Kidney capillary endothelial cell (primary cell): ENCODE measurements around the gene ZNF484.
"Not testable (repeated sequence)": the region's sequence is repeated elsewhere in the genome, so short reads cannot be mapped to it uniquely, and the experiment has no call there.

Experiments used
- DNase-seq: peaks from one replicate; pipeline ENCODE4 v3.0.0-alpha.2; 2018; ENCODE audit warnings: low spot score

The ZNF484 gene

GRCh38 chr9:92877531-92878430, at the start of gene ZNF484:
ZNF484 (minus strand) TSS chr9:92878038; CDS start chr9:92875029, 3,009 bp downstream.
- DNase-seq = peak; percentile 98

- no peak for DNase-seq
Measured at GRCh38 chr9:92920437-92920836, 42.6 kb upstream of the ZNF484 start.

- no peak for DNase-seq
Measured at GRCh38 chr9:92917176-92917800, 39.5 kb upstream of the ZNF484 start.

DNA sequence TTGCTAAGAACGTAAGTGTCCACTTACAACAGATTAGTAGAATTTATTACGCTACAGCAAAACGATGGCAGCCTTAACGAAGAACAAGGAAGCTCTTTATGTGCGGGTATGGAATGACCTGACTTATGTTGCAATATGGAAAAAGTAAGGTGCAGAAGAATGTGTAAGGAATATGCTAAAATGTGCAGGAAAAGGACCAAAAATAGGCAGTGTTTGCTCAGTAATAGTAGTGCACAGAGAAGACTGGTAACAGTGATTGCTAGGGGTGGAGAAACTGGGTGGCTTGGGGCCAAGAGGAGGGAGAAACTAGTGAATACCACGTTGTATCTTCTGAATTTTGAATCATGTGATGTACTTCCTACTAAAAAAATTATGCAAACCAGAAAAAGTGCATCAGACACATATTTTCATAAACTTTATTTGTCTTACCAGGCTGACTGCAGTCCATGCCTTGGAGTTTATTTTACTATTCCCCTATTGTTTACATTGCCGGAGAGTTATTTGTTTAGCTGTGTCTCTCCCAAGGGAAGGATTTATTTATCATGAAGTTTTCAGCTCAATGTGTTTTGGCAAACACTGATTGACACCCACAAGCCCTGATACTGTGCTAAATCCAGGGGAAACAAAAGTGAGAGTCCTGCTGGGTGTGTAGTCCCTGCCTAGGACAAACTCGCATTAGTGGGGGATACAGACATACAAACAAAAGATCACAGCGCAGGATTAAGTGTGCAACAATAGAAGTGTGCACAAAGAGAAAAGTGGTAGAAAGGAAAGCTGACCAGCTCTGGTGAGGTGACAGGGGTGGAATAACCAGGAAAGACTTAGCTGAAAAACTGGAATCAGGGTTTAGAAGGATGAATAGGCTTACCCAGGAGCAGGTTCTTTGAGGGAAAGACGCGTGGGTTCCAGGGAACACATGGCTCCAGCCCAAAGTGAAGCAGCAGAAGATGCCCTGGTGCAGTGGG, 34.0 kb upstream of the ZNF484 start:
- no peak for DNase-seq

GRCh38 chr9:92905137-92905536, 27.3 kb upstream of the ZNF484 start:
- not testable (repeated sequence) for DNase-seq

GRCh38 chr9:92897323-92897722, 19.5 kb upstream of the ZNF484 start:
- DNase-seq = no peak

DNA sequence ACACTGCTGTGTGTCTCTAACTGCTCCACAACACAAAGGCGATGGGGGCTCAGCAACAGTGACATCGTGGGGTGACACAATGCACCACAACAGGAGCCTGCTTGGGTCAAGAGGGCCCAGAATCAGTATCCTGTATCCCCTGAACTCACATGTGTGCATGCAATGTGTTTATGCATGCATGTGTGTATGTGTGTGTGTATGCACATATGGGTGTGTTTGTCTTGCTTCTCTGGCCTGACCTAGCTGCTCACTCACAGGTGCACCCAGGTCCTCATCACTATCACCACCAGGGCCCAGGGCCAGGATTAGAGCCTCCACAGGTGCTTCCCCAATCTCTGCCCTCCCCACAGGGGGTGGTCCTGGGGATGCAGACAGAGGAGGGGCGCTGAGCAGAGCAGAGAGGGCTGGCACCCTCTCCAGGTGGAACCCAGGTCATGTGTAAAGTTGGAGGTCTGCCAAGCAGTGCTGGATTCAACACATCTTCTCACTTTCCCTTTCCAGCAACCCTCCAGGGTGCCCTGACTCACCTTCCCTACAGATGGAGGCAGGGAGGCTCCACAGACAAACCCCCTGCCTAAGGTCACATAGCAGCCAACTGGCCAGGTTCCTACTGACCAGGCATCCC, 18.1 kb upstream of the ZNF484 start:
- DNase-seq = no peak

DNA sequence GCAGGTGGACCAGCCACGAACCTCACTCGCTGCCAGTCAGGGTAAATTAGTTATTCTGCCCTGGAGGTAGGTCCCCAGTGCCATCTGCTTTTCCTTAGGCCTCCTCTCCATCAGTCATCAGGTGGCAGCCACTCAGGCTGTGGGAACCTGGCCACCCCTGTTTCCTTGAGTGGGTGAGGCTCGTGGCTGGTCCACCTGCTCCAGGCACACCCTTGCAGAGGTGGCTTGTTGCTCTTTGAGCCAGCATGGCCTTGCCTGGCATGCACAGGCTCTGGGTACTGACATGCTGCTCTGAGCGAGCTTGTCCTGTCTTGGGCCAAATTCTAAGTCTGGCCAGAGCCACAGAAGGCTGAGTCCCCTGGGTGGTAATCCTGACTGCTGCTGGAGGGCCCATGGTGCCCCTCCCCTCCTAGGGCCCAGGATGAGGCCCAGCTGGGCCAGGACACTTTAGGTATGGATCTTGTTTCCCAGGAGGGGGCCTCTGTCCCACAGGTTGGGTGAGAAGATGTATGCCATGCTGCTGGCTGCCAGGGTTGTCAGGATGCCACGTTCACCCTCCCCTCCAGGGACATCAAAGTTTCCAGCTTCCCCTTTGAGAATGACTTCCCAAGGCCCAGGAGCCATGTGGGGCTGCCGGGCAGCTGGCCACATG, 17.0 kb upstream of the ZNF484 start:
- DNase-seq = no peak

DNA sequence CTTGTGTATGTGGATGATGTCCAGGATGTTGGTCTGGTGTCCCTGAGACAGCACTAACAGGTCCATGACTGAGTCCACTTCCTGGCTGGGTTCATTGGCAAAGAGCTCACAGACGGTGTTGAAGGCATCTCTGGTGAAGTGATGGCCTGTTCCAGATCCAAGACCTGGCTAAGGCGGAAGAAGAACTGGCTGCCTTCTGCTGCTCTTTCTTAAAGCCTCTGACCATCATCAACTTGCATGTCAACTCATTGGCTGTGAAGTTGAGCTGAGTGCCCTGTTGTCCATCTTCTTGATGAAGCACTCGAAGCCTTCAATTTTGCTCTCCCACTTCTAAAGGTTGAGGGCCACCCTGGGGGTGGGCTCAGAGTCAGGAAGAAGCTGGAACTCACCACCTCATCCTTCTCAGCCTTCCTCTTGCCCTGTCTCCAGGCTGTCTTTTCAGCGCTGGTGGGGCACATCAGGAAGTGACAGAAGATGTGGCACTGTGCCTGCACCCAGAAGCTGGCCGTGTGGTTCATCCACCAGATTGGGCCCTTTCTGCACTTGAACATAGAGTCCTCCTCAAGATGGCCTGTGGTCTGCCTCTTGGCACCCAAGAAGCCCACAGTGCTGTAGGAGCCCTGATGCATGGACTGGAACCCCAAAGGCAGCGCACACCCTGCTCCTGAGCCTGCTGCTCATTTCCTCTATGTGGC, 16.2 kb upstream of the ZNF484 start:
- not testable (repeated sequence) for DNase-seq

DNA sequence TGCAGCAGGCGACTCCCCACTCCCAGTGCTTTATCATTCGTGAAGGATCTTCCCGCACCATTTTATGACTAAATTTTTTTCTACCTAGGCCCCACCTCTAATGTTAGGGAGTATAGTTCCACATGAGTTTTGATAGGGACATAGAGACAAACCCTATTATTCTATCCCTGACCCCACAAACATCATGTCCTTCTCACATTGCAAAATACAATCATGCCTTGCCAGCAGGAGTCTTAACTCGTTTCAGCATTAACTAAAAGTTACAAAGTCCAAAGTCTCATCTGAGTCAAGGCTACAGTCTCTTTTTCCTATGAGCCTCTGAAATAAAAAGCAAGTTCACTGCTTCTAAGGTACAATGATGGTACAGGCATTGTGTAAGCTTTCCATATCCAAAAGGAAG, 14.4 kb upstream of the ZNF484 start:
- DNase-seq = not testable (repeated sequence)

DNA sequence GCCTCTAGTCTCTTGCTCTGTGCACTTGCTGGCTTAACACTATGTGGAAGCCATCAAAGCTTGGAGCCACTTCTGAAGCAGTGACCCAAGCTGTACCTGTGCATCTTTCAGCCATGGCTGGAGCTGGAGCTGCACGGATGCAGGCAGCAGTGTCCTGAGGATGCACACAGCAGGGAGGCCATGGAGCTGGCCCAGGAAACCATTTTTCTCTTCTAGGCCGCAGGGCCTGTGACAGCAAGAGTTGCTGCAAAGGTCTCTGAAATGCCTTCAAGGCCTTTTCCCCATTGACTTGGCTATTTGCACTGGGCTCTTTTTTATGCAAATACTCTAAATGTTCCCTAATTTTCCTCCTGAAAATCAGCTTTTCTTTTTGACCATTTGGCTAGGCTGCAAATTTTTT, 12.9 kb upstream of the ZNF484 start:
- DNase-seq = no peak

GRCh38 chr9:92887880-92888338, 10.1 kb upstream of the ZNF484 start:
- no peak for DNase-seq

- DNase-seq = not testable (repeated sequence)
Measured at GRCh38 chr9:92886846-92887610, 9.2 kb upstream of the ZNF484 start.

DNA sequence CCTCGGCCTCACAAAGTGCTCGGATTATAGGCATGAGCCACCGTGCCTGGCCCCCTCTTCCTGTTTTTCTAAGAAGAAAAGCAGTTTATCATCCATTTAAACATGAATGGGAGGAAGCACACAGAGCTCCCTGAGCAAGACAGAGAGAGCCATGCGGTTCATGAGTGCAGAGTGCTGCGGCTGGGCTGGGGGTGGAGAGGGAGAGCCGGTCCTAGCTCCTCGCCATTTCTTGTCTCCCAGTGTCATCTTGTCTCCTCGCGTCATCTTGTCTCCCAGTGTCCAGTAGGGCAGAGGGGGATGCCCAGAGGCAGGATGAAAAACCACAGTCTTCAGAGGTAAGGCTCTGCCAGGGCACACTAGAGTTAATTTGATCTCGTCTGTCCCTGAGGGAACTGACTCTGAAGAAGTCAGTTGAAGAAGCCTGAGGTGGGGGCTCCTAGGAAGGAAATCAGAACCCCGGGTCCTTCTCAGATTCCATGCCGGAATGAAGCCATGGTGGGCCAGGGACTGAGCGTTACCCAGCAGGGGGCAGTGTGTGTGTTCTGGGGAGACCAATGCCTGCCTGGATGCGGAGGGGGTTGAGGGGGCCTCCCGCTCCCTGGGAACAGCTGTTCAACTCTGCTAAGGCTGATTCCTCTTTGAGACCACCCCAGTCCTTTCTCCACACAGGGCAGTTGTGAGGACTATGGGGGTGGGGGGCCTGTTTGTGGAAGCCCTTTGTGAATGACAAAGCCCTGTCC, 6.0 kb upstream of the ZNF484 start:
- not testable (repeated sequence) for DNase-seq

- DNase-seq = no peak
Measured at GRCh38 chr9:92882276-92882675, 4.4 kb upstream of the ZNF484 start.

DNA sequence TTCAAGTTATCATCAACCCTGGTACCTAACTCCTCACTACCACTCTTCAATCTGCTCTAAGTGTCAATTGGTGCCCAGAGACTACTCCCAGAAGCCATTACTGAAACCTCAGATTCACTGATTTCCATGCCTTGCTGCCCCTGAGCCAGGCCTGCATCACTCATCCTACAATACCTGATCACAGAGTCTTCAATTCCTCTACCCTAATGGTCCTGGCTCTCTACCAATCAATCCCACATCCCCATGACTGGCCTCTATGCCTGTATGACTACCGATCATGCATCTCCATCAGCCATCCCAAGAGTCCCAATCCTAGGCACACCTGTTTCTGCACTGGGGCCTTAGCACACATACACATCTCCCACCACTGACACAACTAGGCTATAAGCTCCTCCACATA, 2.5 kb downstream of the ZNF484 start:
- DNase-seq = no peak

DNA sequence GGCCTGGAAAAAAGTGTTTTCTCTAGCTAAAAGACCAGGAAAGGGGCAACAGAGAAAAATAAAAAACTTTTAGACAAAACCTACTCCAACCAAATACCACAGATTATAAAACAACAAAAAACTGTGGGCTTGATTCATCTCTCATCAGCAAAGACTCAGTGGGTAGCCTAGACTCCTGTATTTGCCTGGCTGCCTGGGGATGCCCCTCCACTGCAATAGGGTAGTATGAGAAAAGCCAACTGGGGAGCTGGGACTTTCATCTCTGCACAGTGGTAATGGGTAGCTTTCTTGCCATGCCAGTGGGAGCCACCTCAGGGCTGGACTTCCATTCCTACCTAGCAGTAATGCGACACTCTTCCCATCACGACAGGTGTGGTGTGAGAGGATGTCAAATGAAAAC, 7.5 kb downstream of the ZNF484 start:
- DNase-seq = no peak

DNA sequence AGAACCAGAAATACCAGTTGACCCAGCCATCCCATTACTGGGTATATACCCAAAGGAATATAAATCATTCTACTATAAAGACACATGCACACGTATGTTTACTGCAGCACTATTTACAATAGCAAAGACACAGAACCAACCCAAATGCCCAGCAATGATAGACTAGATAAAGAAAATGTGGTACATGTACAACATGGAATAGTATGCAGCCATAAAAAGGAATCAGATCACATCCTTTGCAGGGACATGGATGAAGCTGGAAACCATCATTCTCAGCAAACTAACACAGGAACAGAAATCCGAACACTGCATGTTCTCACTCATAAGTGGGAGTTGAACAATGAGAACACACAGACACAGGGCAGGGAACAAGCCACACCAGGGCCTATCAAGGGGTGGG, 11.2 kb downstream of the ZNF484 start:
- DNase-seq = not testable (repeated sequence)

DNA sequence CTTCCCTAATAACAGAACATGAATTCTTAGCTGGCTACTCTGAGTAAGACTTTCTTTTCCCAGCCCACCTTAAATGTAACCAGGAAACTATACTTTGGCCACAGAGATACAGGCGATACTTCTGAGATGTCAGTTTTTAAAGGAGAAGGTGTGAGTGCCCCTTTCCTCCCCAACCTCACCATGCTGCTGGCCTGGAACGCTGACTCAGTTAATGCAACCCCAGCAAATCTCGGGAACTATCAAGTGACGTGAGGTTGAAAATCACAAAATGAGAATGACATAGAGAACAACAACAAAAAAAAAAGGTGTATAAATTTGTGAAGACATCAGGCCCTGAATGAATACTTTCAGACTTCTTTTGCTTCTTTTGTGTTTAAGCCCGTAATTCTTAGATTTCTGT, 13.7 kb downstream of the ZNF484 start:
- DNase-seq = no peak
